IPS-15b (cell line): Measurements from ENCODE around the gene GRIP2.

Experiments
- H3K27me3 ChIP-seq: one replicate; pipeline ENCODE4 v1.6.1; 2013; ENCODE audit warnings: low read length; ENCODE audit not compliant: control insufficient read depth, insufficient read depth
- H3K36me3 ChIP-seq: one replicate; pipeline ENCODE4 v1.6.1; 2013; ENCODE audit warnings: low read length; ENCODE audit not compliant: control insufficient read depth, insufficient read depth
- H3K4me1 ChIP-seq: one replicate; pipeline ENCODE4 v1.6.1; 2013; ENCODE audit warnings: mild to moderate bottlenecking, low read length; ENCODE audit not compliant: control insufficient read depth, insufficient read depth
- H3K4me3 ChIP-seq: one replicate; pipeline ENCODE4 v1.5.1; 2013; ENCODE audit warnings: low read depth, low read length
- H3K9ac ChIP-seq: one replicate; pipeline ENCODE4 v1.6.1; 2013; ENCODE audit warnings: low read depth, mild to moderate bottlenecking, low read length
- H3K9me3 ChIP-seq: one replicate; pipeline ENCODE4 v1.6.1; 2013; ENCODE audit warnings: mild to moderate bottlenecking, low read length; ENCODE audit not compliant: control insufficient read depth, insufficient read depth

GRIP2 gene

DNA sequence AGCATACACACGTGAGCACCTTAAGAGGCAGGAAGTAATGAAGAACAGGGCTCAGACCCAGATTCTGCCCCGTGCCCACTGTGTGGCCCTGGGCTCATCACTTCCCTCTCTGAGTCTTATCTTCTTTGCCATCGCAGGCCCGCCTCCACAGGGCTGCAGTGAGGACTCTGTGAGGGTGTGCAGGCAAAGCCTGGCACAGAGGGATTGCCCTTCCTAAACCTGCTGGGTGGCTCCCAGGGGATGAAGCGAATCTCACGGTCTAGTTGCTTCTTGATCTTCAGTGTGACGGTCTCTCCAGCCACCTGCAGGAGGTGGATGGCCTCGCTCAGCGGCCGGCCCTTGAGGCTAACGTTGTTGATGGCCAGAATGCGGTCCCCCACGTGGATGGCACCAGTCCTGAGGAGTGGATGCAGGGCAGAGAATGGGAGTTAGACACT is 32.8 kb downstream of the GRIP2 start:
- Histone ChIP-seq H3K27me3 (no peaks in the 10 kb centered on the region), H3K9ac (no peak overlapping the region), H3K9me3 (no peaks in the 10 kb centered on the region), H3K4me1 (peaks cover 3% of the 10 kb centered on the region), H3K36me3 (peaks cover 4% of the 10 kb centered on the region), H3K4me3 (no peak overlapping the region)

- no peak overlapping the region for H3K9ac ChIP-seq
- H3K36me3 ChIP-seq: peaks cover 4% of the 10 kb centered on the region
- peaks cover 3% of the 10 kb centered on the region for H3K4me1 ChIP-seq
- H3K27me3 ChIP-seq: no peaks in the 10 kb centered on the region
- H3K9me3 ChIP-seq: no peaks in the 10 kb centered on the region
- H3K4me3 ChIP-seq: no peak overlapping the region
Measured at GRCh38 chr3:14506626-14507304, 33.4 kb downstream of the GRIP2 start.

DNA sequence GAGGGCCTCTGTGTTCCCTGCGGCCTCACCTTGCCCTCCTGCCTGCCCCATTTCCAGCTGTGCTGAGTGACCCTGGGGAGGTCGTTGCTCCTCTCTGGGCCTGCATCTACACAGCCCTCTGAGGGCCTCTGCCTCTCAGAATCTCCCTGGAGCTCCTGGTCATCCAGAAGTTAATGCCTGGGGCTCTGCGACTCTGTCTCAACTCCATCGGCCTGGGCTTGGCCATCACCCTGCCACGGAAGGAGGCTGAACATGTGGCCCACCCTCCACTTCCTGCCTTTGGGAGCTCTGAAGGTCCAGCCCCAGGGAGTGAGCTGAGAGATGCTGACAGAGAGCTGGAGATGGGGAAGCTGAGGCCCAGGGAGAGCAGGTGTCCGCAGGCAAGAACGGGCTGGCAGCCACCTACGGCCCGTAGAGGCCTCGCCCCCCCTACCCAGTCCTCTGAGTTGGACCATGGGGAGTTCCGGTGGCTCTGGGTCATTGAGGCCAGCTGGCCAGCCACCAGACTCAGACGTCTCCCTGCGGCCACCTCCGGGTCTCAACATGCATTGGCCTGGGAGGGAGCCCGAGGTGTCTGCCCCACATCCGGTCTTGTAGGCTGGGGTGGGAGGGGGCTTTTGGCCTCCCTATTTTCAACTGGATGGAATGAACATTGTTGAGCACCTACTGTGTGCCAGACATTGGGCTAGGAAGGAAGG is 34.2 kb downstream of the GRIP2 start:
- H3K9me3 ChIP-seq: no peaks in the 10 kb centered on the region
- no peaks in the 10 kb centered on the region for H3K27me3 ChIP-seq
- H3K9ac ChIP-seq: no peak overlapping the region
- H3K36me3 ChIP-seq: peaks cover 4% of the 10 kb centered on the region
- no peak overlapping the region for H3K4me3 ChIP-seq
- peaks cover 3% of the 10 kb centered on the region for H3K4me1 ChIP-seq

GRCh38 chr3:14505001-14505802 is 34.9 kb downstream of the GRIP2 start:
- H3K36me3 ChIP-seq: peaks cover 4% of the 10 kb centered on the region
- no peaks in the 10 kb centered on the region for H3K9me3 ChIP-seq
- H3K27me3 ChIP-seq: no peaks in the 10 kb centered on the region
- no peak overlapping the region for H3K4me3 ChIP-seq
- no peak overlapping the region for H3K9ac ChIP-seq
- H3K4me1 ChIP-seq: peaks cover 3% of the 10 kb centered on the region

- H3K9me3 ChIP-seq: no peaks in the 10 kb centered on the region
- no peaks in the 10 kb centered on the region for H3K27me3 ChIP-seq
- H3K36me3 ChIP-seq: peaks cover 4% of the 10 kb centered on the region
Measured at GRCh38 chr3:14503706-14504065, 36.5 kb downstream of the GRIP2 start.

GRCh38 chr3:14503033-14503705 is 37.0 kb downstream of the GRIP2 start:
- Histone ChIP-seq H3K9me3 (no peaks in the 10 kb centered on the region), H3K27me3 (no peaks in the 10 kb centered on the region), H3K36me3 (peaks cover 4% of the 10 kb centered on the region), H3K4me3 (no peak overlapping the region), H3K9ac (no peak overlapping the region), H3K4me1 (no peaks in the 10 kb centered on the region)

More at GRCh38 chr3:14503706-14504065, 36.5 kb downstream of the GRIP2 start:
- Histone ChIP-seq H3K4me3 (no peak overlapping the region), H3K9ac (no peak overlapping the region), H3K4me1 (no peaks in the 10 kb centered on the region)

DNA sequence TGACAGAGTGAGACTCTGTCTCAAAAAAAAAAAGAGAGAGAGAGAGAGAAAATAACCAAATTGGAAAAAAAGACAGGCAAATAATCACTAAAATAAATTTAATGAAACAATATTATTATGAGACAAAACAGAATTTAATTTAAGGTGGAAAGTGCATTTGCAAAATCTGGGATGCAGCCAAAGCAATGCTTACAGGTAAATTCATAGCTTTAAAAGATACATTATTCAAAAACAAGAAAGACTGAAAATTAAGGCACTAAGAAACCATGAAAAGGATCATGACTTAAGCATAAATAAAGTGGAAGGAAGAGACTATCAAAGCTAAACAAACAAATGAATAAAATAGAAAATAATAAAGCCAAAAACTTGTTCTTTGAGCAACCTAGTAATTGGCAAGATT is 37.7 kb downstream of the GRIP2 start:
- no peaks in the 10 kb centered on the region for H3K9me3 ChIP-seq
- no peaks in the 10 kb centered on the region for H3K4me1 ChIP-seq
- no peak overlapping the region for H3K4me3 ChIP-seq
- H3K9ac ChIP-seq: no peak overlapping the region
- peaks cover 4% of the 10 kb centered on the region for H3K36me3 ChIP-seq
- no peaks in the 10 kb centered on the region for H3K27me3 ChIP-seq

DNA sequence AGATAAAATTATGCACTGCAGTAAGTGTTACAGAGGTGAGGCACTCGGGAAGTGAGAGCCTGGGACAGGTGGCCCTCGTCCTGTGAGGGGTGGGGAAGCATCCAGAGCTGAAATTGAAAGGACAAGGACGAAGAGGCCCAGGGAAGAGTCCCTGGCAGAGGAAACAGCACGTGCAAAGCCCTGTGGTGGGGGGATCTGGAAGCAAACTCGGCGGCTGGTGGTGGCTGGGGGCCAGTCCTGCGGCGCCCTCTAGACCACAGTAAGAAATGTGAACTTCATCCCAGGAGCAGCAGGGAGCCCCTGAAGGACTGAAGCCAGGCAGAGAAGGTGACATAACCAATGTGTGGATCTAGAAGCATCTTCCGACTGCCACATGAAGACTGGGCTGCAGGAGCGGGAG is 42.8 kb downstream of the GRIP2 start:
- H3K4me3 ChIP-seq: no peak overlapping the region
- no peaks in the 10 kb centered on the region for H3K27me3 ChIP-seq
- peaks cover 3% of the 10 kb centered on the region for H3K36me3 ChIP-seq
- H3K9me3 ChIP-seq: no peaks in the 10 kb centered on the region
- H3K9ac ChIP-seq: no peak overlapping the region
- no peaks in the 10 kb centered on the region for H3K4me1 ChIP-seq

DNA sequence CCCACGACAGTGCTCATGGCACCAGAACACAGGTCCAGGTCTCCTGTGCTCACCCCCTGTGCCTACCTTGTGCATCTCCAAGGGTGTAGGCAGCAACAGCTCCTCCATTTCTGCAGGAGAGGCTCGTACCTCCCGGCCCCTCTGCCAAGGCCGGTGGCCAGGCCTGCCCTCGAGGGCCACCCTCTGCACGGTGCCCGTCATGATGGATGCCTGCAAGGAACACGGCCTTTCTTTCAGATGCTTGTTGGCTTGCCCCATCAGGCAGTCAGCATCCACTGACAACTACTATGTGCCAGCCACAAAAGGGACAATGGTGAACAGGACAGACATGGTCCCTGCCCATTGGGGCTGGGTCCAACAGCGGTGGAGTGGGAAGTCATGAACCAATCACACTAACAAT is 43.8 kb downstream of the GRIP2 start:
- Histone ChIP-seq H3K36me3 (peaks cover 3% of the 10 kb centered on the region), H3K9me3 (no peaks in the 10 kb centered on the region), H3K27me3 (no peaks in the 10 kb centered on the region), H3K4me3 (no peak overlapping the region), H3K9ac (no peak overlapping the region), H3K4me1 (no peaks in the 10 kb centered on the region)

DNA sequence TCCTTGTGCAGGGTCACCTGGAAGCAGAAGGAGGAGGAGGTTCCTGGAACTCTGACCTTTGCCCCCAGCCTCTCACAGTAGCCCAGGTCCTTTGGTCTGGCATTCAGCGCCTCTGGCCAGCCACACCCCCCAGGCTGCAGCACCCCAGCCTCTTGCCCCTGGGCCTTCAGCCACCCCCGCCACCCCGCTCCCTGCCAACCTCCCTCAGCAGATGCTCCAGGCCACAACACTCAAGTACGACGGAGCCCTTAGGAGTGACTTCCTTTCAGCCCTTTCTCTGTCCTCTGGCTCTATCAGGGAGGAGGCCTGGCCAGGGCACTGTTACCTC is 45.2 kb downstream of the GRIP2 start:
- Histone ChIP-seq H3K9me3 (no peaks in the 10 kb centered on the region), H3K9ac (no peak overlapping the region), H3K36me3 (peaks cover 3% of the 10 kb centered on the region), H3K27me3 (no peaks in the 10 kb centered on the region), H3K4me3 (no peak overlapping the region), H3K4me1 (no peaks in the 10 kb centered on the region)

- Histone ChIP-seq H3K36me3 (peaks cover 4% of the 10 kb centered on the region), H3K9me3 (no peaks in the 10 kb centered on the region), H3K4me3 (no peak overlapping the region), H3K9ac (no peak overlapping the region), H3K4me1 (no peaks in the 10 kb centered on the region), H3K27me3 (no peaks in the 10 kb centered on the region)
Measured at GRCh38 chr3:14494279-14494972, 45.7 kb downstream of the GRIP2 start.
